ENCODE results near the gene TNNI3K.

TNNI3K gene

DNA sequence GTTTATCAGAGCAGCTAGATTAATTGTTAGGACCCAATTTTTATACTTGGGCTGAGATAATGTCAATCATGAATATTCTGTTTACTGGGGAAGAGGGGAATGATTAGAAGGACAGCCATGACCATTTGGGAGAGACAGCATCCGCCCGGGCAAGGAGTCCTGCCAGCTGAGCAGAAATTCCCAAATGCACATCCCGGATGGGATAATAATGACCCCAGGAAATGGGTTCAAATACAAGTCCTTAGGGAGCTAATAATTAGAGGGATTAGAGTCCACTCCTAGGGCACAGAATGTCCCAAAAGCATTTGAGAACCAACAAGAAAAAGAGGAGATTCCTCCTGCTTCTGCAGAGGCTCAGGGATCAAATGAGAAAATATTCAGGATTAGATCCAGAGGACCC, 161.3 kb downstream of the TNNI3K start:
- no peak for DNase-seq

DNA sequence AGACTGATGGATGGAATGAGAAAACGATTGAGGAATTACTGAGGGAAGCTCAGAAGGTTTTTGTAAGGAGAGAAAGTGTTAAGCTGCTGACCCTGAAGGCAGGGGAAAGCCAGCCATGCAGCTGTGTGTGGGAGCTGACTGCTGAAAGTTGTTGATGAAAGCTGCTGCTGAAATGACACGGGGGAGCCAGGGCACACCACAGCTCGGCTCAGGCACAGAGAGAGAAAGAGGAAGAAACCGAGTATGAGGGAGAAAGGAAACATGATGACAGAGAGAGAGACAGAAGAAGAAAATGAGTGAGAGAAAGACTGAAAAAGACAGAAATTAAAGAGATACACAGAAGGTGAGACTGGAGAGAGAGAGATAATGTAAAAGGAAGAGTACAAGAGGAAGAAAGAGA, 161.7 kb downstream of the TNNI3K start:
- DNase-seq, result no peak

DNA sequence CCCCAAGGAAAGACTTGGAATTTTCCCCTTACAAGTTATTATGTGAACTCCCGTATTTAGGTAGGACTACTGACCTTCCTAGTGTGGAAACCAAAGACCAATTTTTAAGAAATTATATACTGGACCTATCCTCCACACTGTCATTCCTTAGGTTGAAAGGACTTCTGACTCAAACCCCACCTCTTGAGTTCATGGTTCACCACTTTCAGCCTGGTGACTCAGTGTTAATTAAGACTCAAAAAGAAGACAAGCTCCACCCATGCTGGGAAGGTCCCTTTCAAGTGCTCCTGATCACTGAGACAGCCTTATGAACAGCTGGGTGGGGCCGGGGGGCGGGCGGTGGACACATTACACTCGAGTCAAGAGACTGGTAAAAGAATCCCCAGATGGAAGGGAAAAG, 164.1 kb downstream of the TNNI3K start:
- DNase-seq, result no peak

DNA sequence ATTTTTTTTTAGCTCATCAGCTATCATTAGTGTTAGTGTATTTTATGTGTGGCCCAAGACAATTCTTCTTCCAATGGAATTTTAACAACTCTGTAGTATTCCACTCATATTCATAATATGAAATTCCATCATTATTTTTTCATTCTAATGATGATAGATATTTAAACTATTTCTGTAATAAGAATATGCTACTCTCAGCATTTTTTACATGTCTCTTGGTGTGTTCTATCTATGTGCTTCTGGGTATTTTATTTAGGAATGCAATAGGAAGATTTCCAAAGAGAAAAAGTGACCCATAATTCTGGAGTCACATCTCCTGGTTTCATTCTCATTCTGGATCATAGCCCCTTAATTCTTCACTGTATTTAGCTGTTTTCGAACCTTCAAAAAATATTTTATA, 167.7 kb downstream of the TNNI3K start:
- DNase-seq, result no peak

DNA sequence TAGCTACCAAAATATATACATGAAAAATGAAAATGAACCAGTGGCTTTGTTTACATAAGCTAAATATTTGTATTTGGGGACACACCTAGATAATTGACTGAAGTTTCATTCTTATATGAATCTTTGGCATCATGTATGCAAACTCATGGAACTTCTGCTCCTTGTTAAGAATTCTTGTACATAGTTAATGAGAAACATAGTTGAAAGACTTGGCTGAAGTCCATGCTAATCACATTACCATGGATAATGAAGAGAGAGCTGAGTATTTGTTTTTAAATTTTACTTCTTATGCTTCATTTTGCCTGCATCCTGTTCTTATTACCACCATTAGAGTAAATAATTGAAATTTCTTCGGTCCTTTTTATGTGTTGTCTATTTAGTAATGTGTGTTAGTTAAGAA, 168.4 kb downstream of the TNNI3K start:
- DNase-seq, result no peak

DNA sequence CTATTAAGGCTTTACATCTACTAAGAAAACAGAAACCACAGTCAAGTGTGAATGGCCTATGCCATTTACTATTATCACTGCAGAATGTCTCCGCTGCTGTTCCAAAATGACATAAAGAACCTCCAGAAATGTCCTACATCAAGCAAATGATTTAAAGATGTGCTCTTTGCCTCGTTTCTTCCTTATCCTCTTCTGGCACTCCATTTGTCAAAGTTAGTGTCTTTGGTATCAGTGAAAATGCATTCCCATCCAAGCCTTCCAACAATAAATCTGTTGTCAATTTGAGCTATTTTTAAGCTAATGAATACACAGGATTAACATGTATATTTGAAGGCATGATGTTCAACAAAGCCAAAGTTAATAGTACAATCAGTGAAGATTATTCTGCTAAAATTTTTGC, 171.6 kb downstream of the TNNI3K start:
- no peak for DNase-seq

DNA sequence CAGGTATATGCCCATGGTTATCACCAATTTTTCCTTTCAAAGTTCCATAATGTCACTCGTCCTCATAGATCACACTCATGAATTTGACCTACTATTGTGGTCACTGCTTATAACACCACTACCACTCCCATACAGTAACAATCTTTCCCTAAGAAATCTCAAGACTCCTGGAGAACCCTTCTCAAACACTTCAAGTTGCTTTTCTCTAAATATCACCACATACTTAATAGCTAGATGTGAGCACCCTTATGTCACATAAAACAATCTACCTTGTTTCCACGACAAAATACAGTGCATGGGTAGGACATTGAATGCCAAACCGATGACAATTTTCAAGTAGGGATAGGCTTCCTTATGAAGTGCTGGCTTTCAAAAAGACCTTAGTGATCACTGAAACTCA, 172.7 kb downstream of the TNNI3K start:
- DNase-seq, result no peak

DNA sequence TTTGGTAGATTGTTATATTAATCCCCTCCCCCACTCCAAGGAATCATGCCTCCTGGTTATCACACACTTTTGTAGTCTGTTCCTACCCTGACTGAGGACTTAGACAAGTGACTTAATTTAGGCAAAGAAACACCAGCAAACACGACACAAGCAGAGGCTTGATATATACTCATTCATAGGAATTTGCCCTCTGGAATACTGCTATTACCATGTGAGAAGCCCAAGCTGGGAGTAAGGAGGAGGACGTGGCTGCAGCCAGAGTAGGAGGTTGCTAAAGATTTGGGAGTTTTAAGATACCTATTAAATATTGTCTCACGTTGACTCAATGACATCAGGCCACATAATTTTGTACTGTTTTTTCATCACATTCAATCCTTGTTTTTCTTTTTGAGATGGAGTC, 177.1 kb downstream of the TNNI3K start:
- no peak for DNase-seq

DNA sequence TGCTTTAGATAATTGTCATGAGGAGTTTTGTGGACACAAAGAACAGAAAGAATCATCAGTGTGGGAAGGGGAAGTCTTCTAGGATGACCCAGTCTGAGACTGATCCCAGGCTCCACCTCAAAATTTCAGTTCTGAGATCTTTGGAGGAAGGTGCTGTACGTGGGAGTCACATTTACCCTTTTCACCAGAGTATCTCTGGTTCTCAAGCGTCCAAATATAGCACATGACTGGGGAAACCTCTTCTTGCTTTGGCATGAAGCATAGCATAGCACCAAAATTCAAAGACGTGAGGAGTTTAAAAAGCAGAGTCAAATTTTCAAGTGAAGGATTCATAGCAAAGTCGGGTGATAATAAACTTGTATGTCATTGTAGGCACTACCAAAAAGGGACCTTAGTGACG, 180.7 kb downstream of the TNNI3K start:
- DNase-seq, result no peak

DNA sequence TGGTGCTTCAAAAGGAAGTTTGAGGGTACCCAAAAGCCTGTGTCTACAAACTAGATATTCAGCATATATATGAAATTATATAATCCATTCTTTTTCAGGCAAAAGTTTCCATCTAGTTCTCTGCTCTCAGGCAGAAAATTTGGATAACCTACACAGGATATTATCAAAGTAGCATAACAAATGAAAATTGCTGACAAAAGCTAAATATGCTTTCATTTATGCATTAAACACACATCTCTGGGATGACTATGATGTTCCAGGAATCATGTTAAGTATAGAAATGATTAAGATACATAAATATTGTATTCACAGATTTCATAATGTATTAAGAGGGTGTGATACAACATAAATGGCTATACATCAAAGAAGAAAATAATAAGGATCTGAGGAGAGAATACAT, 184.4 kb downstream of the TNNI3K start:
- DNase-seq, result no peak

DNA sequence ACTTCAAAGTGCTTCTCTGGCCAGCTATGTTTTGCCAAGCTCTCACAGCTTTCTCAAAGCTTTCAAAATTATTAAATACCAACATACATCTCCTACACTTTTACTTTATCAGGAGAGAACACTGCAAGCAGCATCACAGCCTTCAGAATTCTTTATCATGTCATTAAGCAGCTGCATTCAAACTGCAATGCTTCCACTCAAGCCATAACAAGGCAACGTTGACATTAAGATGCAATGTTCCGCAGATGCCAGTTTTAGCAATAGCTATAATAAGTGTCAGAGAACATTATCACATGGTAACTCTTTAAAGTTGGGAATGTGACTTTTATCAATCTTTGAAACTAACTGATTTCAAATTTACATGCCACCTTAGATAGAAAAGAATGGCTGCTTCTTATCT, 185.3 kb downstream of the TNNI3K start:
- DNase-seq, result no peak

DNA sequence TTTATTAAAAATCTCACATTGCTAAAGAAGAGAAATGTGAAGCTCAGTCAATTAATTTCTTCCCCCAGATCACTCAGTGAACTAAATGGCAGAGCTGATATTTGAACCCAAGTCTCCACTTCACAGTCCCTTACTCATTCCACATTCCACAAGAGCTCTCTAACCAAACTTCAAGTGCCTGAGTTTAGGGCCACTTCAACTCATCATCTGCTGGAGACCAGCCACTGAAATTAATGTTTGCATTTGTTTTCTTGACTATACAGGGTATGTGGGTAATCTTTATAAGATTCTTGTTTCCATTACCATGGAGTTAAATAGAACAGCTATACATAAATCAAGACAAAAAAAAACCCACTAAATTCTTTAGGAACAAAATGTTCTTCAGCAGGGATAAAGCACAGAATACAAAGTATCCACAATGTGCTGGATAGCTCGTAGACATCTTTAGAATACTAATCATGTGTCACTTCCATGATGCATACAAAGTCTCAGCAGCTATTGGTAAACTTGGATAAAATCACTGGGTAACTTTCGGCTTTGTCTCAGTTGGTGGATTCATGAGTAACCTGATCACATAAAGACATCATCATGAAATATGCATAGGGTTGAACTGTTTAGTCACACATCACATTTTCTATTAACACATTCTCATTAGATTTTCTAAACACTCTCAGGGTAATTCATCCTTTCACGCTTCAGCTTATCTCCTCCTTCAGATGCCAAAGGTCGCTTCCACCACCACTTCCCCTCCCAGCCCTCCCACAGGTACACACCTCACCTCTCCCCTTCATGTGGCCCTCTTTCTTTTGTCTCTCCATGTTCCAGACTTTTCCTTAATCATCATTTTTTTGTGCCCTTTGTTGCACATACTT, 187.5 kb downstream of the TNNI3K start:
- no peak for DNase-seq

DNA sequence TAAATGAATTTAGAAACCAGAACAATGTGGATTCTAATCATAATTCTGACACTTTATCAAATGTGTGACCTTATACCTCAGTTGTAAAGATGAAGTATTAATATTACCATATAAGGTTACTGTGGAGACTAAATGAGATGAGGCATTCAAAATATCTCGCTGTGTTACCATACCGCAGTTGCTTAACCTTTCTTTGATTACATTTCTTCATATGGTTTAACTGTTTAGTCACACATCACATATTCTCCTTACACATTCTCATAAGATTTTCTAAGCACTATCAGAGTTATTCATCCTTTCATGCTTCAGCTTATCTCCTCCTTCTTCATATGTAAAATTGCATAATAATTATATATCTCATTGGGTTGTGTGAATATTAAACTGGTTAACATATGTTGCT, 188.3 kb downstream of the TNNI3K start:
- DNase-seq, result no peak

DNA sequence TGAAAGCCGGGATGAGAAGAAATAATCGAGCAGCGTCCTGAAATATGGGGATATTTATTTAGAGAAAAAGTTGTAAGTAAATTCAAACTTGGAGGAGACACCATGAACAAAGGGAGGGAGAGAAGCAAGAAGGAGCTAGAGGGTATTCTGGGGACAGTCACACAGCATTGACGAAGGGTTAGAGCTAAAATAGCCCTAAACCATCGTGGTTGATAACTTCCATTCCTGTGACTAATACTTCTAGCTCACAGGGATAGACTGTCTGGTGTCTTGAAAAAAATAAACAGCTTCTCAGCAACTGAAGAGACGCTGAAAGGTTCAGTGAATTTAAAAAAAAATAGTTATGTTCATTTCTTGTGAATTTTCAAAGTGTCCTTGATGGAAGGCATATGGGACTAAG, 190.5 kb downstream of the TNNI3K start:
- DNase-seq, result no peak

DNA sequence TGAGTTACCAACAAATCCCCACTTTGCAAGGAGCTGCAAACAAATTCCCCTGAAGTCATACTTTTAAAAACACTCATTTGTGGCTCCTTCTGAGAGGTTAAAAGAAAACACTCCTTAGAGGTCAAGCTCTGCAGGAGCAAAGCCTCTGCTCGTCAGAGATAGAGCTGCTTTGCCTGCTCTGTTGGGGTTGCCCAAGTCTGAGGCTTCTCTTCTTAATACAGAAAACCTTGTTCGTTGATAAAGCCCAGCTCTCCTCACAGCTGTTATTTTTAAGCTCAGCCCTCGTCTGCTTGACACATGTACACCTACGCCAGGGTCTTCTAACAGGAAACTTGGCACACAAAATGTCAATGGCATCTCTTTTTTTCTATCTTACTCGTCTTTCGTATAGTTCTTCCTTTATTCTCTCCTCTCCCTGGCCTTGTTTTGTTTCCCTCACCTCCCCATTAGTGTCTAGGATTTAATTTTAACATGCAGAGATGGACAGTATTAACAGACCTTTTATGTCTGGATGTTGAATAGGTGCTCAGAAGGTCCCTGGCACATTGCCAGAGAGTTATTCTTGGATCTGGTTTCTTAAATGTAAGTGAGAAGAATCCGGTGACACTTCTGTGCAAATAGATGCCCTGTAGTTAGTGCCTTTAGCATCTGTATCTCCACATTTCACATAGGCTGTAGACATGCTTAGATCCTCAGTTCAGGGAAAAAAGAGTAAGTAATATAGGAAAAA, 191.2 kb downstream of the TNNI3K start:
- no peak for DNase-seq

DNA sequence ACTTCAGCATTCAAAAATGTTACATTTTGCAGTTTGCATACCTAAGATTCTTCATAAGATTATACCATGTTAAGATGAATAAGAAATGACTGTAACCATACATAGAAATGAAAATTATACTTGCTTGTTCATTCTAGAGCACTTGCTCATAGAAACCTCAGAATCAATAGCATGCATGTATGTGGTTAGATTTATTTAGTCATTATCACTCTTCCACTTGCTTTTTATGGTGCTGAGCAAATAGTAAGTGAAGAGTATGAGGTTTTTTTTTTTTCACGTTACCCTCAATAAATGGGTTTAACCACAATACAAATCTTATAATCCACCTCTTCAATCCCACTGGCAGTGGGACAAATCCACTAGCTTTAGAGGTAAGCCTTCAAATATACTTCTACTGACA, 192.5 kb downstream of the TNNI3K start:
- DNase-seq, result no peak

DNA sequence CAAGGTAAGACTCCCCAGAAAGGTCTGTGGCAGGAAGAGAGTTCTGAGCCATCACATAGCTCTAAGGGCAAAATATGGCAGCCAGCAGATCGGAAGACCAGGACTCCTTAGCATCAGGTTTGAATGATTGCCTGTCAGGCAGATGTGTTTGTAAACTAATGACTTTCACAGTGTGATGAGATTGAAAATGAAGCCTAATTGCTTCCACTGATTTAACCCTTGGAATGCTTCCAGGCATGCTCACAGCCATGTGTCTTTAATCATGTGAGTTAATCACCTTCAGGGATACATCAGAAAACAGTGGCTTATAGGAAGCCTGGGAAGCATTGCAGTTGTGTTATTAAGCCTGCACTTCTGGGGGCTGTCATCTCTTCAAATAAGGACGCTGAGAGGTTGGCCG, 194.4 kb downstream of the TNNI3K start:
- no peak for DNase-seq

DNA sequence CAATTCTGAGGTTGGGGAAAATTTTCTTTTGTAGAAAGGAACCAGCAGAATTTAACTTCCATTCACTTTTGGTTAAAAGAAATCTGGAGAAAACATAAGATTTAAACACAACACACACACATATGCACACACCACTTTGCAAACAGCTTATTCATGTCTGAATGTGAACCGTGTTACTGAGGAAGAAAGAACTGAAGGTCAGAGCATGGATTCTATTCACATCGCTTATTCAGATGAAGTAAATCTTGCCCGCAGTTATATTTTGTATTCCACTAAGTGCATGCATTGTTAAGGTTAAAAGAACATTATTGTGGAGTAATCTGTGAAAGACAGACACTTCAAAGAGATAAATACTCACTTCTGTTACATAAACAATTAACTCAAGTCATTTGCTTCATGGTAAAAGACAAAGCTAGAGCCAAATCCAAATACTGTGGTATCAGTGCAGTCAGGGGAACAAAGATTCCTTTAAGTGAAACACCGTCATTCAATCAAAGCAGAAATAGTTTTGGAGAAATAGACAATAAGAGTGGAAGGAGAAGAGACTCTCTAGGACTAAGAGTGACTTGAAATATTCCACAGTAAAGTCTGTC, 195.3 kb downstream of the TNNI3K start:
- DNase-seq, result no peak

DNA sequence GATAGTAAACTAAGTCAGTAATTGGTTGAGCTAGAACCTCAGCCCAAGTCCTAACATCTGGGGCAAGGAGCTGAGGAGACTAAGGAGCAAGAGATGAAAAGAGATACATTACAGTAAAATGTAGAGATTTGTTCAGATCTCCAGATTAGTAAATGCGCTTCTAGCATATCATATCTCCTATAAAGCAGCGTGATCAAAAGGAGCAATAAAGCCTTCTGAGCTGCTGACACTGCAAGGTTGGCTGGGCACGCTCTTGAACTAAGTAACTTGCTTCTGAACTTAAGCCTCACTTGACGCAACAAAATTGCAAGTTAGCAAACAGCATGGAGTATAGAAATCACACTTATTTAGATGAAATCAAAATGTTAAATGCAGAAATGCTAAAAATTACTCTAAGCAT, 196.3 kb downstream of the TNNI3K start:
- no peak for DNase-seq

DNA sequence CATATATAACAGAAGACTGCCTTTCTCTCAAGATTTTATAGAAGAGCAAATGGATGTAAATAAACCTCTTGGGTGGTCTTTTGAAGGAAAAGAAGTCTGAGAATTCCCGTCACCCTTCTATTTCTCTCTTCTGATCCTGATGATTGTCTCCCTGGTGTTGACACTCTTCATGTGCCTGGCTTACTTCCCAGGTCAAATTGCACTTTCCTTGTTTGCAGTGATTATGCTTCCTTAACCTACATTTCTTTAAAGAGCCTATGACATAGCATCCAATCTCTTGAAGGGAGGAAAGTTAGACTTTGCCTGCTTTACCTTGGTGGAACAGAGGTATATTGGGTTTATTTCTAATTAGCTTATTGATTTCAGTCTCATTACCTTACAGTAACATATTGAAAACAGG, 197.1 kb downstream of the TNNI3K start:
- no peak for DNase-seq

DNA sequence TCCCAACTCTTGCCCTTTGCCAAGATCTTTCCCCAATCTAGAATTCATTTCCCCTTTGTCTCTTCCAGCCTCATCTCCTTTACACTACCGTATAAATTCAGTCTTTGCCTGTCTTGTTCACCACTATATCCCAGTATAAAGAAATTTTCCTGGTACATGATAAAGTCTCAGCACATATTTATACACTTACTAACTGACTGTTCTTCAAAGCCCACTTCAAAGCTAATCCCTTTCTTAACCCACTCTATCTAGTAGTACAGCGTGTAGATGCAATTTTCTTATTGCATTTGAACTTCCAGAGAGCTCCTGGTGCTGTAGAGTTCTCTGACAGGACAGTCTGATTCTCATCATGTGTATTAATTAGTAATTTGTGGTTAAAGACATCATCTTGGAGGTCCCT, 199.1 kb downstream of the TNNI3K start:
- DNase-seq, result no peak

DNA sequence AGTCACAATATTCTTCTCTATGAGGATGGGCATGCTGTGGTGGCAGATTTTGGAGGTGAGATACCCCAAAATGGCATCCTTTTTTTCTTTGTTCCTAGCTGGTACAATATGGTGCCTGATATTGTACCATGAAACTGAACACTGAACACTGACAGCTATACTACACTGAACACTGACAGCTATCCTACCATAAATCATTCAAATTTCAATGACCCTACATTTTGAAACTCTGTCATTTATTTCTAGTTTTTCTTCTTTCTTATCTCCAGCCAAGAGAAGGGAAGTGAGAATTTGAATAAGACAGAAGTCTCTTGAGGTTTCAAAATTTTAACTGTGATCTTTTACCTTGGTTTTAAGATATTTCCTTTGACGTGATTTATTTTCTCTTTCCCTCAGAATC, 200.9 kb downstream of the TNNI3K start:
- no peak for DNase-seq

DNA sequence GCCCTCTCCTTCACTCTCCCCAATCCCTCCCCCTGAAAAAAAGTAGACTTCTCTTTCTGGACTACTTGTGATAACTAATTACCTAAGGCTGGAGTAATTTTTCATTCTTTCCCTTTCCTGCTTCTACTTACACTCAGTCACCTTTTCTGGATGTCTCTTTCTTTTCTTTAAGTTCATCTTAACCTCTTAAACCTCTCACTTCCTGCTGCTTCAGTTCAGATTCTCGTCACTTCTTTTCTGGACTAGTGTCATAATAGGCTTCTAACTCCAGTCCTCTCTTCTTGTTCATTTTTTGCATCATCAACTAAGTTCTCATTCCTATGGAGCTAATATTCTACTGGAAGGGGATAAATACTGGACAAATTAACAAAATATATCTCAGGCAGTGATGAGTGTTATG, 201.8 kb downstream of the TNNI3K start:
- DNase-seq, result no peak

DNA sequence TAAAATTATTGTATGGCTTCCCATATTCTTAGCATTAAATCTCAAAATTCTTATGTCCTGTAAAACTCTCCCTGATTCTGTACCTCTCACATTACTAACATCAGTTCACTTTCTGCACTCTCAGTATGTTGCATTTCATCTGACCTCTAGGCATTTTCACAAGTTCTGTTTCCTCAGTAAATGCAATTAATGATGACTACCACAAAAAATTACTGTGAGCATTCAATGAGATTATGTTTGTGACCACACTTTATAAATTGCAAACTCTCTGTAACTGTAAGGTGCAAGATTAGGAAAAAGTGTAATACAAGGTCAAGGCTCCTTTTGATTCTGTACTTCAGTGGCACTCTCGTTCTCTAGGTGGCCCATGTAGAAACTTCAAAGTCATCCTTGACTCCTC, 216.8 kb downstream of the TNNI3K start:
- no peak for DNase-seq

Data from CD4-positive, alpha-beta T cell treated with Interleukin-6 for 4 hours (primary cell).